ENCODE data around the gene CYB5RL.
"Not testable (repeated sequence)": the region's sequence is repeated elsewhere in the genome, so short reads cannot be mapped to it uniquely, and the experiment has no call there.

The CYB5RL gene

DNA sequence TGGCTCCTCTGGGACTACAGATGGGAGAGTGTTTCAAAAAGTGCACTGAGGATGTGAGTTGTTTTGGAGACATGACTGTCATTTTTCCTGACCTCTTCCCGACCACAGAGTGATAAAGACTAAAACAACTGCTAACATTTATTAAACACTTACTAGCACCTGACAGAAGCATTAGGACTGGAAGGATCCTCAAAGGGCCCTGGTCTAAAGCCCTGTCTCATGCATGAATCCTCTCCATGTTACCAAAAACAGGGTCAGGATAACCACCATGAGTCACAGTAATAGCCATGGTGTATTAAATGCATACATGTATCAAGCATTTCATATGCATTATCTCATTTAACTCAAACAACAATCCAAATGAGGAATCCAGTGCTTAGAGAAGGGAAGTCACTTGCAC lies 11.5 kb downstream of the CYB5RL start:
- no peak for DNase-seq (ENCODE audit: low read depth in 2 of 3, low spot score in 1 of 3)

DNA sequence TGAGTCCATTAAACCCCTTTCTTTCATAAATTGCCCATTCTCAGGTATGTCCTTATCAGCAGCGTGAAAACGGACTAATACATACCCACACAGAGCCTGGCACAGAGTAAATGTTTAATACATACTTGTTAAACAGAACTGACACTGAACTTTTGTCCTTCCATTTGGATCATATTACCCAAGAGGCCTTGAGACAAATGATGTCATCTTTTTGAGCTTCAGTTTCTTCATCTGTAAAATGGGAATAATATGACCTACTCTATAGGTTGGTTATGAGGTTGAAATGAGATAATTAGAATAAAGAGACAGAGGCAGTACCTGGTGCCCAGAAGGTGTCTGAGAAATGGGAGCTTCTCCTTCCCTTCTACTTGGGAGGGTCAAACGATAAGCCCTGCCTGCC lies 13.8 kb downstream of the CYB5RL start:
- DNase-seq (ENCODE audit: low read depth in 2 of 3, low spot score in 1 of 3): no peak

DNA sequence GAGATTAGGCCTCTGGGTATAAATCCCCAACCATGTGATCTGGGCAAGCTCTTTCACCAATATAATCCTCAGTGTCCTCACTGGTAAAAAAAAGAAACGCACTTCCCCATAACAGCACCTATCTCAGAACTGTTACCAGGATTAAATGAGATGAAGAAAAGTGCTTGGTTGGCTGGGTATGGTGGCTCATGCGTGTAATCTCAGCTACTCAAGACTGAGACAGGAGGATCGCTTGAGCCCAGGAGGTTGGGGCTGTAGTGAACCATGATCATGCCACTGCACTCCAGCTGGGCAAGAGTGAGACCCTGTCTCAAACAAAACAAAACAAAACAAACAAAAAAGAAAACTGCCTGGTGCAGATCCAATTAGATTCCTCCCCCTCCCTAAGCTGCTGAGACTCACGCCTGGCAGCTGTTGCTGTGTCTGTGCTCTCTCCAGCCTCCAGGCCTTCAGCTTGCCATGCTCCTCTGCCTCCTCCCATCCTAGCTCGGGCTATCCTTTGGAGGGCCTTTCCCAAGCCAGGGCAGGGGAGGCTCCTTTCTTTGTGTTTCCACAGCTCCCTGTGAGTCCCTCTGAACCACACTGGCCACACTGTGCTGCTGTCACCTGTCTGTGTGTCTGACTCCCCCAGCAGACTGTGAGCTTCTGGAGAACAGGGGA lies 19.0 kb downstream of the CYB5RL start:
- DNase-seq (ENCODE audit: low read depth in 2 of 3, low spot score in 1 of 3): no peak

DNA sequence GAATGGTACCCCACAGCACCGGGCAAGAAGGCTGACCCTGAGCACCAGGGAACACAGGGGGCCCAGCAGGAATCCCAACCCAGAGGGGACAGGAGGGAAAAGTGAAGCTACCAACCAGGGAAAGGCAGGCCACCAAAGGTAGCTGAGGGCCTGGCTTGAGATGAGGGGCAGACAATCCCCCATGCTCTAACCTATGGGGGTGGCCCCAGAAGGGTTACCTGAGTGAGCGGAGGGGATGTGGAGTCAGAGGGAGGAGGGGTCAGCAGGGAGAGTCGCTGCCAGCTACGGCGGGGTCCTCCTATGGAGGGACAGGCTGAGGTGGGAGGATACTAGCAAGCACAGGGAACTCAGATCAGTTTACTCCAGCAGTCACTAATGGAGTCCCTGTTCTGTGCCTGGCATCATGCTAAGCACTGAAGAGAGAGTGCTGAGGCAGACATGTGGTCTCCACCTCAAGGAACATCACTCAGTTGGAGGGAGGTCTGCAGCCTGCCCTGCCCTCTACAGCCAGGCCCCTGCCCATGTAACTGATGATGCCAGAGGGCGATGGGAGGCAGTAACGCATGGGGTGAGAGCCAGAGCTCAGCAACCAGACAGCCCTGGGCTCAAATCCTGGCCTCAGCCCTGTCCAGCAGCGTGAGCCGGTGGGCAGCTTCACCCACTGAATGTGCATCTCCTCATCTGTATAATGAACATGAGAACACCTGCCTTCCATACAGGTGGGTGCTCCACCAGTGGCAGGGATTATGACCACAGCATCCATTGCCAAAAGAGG lies 21.3 kb downstream of the CYB5RL start:
- DNase-seq (ENCODE audit: low read depth in 2 of 3, low spot score in 1 of 3): no peak

DNA sequence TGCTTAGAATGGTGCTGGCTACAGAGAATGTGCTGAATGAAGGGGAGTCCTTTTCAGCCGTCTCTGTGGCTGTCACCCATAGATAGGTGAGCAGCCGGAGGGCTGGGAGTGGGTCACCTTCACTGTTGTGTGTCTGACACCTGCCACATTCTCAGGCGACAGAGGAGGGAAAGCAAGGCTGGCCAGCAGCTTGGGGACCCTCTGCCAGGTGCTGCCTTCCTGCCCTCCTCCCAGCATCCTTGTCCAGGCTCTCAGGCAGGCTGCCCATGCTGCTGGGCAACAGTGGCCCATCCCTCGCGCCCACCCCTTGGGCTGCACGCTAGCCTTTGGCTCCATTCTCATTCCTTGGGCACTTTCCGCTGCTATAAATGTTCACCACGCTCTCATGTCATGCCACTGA lies 22.1 kb downstream of the CYB5RL start:
- DNase-seq (ENCODE audit: low read depth in 2 of 3, low spot score in 1 of 3): no peak

DNA sequence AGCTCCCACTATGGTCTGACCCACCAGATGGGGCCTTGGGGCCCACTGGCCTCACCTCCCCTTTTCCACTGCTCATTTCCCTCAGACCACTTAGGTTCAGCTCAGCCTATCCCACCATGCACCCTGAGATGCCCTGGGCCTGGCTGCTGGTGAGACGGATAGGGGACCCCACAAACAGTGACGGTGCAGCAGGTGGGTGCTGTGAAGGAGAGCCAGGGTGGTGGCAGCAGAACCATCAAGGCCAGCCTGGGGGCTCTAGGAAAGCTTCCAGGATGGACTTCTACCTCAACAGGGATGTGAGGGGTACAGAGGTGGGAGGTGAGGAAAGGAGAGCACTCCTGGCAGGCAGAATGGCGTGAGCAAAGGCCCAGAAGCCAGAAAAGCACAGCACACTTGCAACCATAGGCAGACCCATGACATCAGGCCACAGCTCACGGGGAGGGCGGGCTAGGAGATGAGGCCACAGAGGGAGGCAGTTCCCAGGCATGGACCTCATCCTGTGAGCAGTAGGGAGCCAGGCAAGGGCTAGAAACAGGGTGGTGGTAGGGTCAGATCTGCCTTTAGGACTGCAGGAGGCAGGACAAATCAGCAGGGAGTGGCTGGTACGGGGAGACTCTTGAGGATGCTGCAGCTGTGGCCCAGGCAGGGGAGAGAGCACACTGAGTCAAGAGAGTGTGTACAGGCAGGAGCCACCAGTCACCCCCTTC lies 23.1 kb downstream of the CYB5RL start:
- DNase-seq (ENCODE audit: low read depth in 2 of 3, low spot score in 1 of 3): no peak

DNA sequence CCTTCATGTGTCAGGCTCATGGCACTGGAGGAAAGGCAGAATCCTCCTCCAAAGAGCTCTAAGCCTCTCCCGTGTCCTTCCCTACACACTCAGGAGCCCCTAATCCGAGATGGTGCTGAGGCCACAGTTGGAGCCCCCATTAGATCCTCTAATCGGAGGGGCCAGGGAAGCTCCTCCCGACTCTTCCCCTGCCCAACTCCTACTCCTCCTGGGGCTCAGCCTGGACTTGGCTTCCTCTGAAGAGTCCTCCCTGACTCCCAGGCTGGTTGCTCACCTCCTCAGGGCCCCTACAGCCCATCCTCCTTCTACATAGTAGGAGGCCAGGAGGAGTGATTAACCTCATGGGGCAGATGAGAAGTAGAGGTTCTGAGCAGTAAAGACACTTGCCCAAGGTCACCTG lies 25.7 kb downstream of the CYB5RL start:
- DNase-seq (ENCODE audit: low read depth in 2 of 3, low spot score in 1 of 3): no peak

DNA sequence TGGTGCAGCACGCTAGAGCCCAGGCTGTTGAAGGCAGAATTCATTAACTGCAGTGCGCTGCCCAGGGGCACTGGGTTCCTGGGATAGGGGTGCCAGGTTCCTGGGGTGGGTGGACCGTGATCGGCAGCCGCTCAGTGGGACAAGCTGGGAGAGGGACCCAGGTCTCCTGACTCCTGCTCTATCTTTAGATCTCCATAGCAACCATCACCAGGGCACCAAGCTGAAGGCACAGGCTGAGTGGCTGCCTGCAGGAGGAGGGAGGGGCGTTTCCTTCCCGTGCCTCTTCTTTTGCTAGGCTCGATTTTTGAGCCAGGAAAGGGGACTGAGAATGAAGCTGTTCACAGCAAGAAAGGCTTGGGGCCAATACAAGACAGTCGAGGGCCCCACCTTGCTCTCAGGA lies 26.1 kb downstream of the CYB5RL start:
- no peak for DNase-seq (ENCODE audit: low read depth in 2 of 3, low spot score in 1 of 3)

DNA sequence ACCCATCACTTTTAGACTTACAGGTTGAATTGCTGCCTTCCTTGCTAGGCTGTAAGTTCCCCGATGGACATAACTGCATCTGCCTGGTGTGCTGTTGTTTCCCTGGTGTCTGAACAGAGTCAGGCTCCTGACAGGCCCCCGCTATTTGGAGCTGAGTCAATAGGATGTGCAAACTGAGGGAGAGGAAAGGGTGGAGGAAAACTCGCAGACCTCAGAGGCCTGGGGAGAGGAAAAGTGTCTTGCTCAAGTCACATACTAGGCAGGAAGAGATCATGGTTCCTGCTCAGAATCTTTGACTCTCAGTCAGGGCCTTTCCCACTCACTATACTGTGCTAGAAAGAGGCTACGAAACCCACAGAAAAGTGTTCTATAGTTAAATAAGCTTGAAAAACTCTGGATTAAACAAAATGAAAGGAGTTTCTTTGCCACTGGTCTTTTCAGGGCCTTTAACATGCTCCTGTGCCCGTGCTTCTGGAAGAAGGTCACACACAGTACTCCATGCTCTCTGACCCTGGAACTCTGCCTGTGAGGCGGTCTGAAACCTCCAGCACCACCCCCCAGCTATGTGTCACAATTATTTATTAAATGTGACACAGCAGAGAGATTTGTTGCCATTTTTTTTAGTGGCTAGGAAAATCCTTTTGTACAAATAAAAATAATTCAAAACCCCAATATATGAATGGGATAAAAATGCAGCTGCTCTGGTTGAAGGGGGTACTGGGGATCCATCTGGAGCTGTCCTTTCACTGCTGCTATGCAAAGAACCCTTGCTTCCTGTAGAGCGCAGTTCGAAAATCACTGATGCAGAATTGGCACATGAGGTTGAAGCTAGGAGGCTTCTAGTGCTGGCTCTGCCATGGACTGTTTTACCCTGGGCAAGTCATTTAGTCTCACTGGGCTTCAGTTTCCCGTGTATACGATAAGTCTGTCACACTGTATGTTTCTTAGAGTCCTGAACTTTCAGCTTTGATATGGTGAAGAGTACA lies 26.9 kb downstream of the CYB5RL start:
- DNase-seq (ENCODE audit: low read depth in 2 of 3, low spot score in 1 of 3): no peak

DNA sequence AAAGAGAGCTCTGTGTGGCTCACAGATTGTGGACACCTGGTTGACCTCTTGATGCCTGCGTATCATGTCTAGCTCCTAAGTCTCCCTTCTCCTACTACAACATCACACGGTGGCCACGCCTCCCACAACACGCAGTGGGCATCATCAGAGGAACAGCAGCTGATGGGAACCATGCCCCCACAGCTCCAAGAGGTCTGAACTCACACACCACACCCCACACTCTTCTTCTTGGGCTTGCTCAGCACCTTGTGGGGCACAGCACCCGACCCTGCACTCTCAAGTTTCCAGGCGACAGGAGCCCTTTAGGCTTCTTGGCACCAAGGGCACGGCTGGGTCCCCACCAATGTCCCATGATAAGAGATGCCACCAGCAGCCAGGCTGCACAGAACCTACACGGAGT lies 28.2 kb downstream of the CYB5RL start:
- no peak for DNase-seq (ENCODE audit: low read depth in 2 of 3, low spot score in 1 of 3)

DNA sequence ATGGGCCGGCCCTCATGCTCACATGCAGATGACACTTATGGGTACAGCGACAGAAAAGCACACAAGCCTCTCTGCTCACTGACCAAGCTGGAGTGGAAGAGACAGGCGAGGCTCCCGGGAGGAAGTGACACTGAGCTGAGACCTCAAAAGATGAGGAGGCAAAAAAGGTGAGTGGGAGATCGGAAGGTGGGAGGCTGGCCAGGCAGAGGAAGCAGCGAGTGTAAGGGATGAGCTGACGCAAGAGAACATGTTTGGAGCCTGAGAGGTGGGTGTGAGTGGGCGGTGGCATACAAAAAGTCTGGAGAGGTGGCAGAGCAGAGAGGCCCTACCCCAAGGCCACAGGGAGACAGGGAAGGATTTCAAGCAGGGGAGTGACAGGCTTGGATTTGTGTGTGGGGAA lies 28.8 kb downstream of the CYB5RL start:
- DNase-seq (ENCODE audit: low read depth in 2 of 3, low spot score in 1 of 3): no peak

DNA sequence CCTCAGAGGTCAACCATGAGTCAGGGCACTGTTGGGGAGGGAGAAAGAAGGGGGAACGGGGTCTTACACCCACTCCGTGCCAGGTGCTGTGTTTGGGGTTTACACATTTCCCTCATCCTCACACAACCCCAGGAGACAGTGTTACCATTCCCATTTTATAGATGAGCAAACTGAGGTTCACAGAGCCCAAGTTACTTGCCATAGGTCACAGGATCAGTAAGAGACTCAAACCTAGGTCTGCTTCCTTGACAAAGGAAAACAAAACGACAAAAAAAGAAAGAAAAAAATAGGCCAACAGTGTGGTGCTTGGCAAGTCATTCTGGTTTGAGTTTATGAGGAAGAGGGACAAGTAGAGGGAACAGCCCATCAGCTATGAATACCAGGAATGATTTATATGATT lies 30.8 kb downstream of the CYB5RL start:
- DNase-seq (ENCODE audit: low read depth in 2 of 3, low spot score in 1 of 3): no peak

DNA sequence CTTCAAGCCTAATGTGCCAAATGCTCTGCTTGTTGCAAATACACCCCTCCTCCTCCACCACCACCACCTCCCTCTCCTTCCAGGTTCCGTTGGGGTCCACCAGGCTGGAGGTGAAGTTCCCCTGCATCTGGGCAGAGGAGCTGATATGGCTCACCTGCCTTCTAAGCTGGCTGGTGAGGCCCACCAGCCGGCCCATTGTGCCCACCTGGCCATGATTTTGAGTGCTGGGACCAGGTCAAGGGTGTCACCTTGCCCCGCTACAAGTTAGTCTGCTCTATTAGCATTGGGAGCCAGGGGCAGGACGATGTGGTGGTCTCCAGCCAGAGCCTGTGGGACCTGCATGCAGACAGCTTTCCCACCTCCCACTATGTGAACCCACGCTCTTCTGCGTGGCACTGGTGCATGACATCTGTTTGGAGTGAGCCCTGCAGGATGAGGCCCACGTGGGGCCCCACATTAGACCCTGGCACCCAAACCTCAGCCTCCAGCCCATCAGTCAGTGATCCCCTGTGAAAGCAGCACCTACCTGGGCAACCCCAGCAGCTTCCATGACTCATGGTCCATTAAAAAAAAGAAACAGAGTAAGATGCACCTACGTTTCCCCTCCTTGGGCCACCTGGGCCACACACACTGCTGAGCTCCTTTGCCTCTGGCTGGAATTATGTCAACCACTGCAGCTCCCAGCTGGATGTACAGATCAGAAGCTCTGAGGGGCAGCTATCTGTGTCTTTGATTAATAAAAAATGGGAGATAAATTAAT lies 31.4 kb downstream of the CYB5RL start:
- DNase-seq (ENCODE audit: low read depth in 2 of 3, low spot score in 1 of 3): no peak

DNA sequence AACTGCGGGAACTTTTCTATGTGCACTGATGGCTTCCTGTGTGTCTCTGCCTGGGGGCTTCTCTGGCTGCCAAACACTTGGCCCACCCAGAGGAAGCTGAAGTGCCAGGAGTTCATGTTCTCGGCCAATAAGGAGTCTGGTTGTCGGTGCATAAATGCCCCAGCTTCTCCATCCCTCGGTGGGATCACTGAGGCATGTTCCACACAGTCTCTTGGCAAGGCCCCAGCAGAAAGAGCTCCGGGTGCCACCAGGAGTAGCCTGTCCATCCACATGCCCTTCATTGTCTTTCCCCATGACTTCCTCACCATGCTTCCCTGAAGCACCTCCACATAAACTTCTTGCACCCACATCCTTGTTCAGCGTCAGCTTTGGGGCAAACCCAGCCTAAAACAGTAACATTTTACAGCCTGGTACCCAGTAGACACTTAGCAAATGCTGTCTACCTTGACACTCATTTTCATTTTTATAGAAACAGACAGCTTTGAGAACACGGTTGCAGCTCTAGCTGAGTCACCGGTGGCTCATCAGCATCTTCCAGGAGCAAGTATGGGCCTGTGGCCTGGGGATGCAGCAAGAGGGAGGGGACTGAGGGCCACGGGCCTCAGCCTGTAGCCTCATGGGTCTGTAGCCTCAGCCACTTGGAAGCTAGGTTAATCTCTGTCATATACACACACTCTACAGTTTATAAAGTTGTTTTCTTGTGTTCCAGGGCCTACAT lies 32.2 kb downstream of the CYB5RL start:
- DNase-seq (ENCODE audit: low read depth in 2 of 3, low spot score in 1 of 3): no peak

DNA sequence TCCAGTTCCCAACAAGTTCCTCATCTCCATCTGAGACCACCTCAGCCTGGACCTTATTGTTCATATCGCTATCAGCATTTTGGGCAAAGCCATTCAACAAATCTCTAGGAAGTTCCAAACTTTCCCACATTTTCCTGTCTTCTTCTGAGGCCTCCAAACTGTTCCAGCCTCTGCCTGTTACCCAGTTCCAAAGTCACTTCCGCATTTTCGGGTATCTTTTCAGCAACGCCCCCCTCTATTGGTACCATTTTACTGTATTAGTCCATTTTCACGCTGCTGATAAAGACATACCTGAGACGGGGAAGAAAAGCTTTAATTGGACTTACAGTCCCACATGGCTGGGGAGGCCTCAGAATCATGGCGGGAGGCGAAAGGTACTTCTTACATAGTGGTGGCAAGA lies 33.5 kb downstream of the CYB5RL start:
- DNase-seq (ENCODE audit: low read depth in 2 of 3, low spot score in 1 of 3): not testable (repeated sequence)

DNA sequence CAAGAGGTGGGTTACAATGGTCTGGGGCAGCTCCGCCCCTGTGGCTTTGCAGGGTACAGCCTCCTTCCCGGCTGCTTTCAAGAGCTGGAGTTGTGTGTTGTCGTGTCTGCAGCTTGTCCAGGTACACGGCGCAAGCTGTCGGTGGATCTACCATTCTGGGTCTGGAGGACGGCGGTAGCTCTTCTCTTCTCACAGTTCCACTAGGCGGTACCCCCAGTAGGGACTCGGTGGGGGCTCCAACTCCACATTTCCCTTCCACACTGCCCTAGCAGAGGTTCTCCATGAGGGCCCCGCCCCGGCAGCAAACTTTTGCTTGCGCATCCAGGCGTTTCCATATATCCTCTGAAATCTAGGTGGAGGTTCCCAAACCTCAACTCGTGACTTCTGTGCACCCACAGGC lies 34.7 kb downstream of the CYB5RL start:
- DNase-seq (ENCODE audit: low read depth in 2 of 3, low spot score in 1 of 3): no peak

DNA sequence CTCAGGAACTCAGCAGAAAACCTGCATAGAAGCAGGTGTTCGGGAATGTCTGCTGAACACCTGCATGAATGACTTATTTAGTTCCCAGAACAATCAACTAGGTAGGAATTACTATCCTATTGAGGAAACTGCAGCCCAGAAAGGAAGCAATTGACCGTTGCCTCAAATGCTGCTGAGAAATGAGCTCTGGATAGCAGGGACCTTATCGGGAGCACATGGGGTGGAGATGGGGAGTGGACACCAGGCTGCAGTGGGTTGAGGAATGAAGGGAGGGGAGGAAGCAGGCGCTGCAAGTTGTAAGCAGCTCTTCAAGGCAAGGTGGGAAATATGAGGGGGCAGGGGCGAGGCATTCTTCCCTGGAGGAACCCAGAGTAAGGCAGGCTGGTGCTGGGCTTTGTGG lies 36.3 kb downstream of the CYB5RL start:
- no peak for DNase-seq (ENCODE audit: low read depth in 2 of 3, low spot score in 1 of 3)

DNA sequence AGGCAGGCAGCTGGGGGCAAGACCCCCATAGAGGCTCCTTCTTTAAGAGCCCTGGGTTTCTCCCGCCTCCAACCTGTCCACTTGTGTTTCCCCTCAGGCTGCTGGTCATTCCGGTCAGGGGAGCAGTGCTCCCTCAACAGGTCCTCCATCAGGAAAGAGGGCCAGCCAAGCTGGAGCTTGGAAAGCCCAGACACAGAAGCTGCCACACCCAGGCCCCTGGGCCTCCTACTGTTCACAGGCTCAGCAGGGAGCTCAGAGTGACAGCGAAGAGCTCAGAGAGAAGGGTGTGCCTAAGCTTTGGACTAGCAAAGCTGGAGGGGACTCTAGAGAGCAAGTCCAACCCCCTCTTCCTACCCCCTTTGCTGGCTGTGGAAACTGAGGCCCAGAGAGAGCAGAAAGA lies 36.8 kb downstream of the CYB5RL start:
- DNase-seq (ENCODE audit: low read depth in 2 of 3, low spot score in 1 of 3): no peak

DNA sequence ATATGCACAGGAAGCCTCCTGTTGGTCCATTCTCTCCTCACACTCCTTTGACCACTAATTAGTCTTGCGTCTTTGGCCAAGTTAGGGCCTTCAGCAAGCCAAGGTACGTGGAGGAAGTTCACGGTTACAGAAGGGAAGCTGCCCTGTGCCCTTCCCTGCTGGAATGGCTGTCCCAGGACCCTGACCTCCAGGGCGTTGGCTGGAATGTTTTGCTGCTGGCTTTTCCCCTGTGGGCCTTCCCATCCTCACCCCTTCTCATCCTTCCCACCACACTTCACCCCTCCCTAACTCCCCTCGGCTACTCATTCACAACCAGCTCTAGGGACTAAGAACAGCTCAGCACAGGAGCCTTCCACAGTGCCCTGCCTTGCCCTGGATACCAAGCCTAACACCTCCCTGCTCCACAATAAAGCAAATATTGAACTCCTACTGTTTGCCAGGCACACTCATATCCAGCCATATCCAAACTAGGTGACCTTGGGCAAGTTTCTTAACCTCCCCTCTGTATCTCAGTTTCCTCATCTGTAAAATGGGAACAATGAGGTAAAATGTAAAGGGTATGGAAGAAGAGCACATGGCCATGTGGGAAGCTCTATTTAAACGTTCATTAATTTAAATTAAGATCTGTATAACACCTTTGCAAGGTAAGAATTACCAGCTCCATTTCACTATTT lies 38.2 kb downstream of the CYB5RL start:
- DNase-seq (ENCODE audit: low read depth in 2 of 3, low spot score in 1 of 3): no peak
